Esophagus squamous epithelium (tissue), 4 donors: ENCODE data around the gene NR6A1.

Experiments
- CTCF ChIP-seq, 6 experiments: fragments of 450-650 bp in 4 of 6; fragments of 200-600 bp in 2 of 6; sonication (generic) in 2 of 6; IDR thresholded peaks; one replicate each; pipeline ENCODE4 v1.5.1; 2016 to 2019; ENCODE audit warnings: antibody characterized with exemption in 6 of 6, mild to moderate bottlenecking in 4 of 6, moderate library complexity in 4 of 6
- POLR2A ChIP-seq, 4 donors: fragments of 450-650 bp; IDR thresholded peaks; one replicate each; pipeline ENCODE4 v1.6.1; 2017; ENCODE audit warnings: antibody characterized with exemption in 4 of 4, mild to moderate bottlenecking in 4 of 4, moderate library complexity in 3 of 4

GRCh38 chr9:124759327-124759726 is 11.8 kb downstream of the NR6A1 start:
- TF ChIP-seq POLR2A (IDR thresholded peaks at IDR 0.05) (no peak), CTCF (IDR thresholded peaks at IDR 0.05) (no peak)
